Activated CD8-positive, alpha-beta T cell treated with anti-CD3 and anti-CD28 coated beads for 36 hours (primary cell): ENCODE results near the gene OR10J4. TPM values are rescaled to one million over a fixed set of nuclear protein-coding genes. Genes with fewer than 3 reads are reported as not detected.
"Not testable (repeated sequence)": the region's sequence is repeated elsewhere in the genome, so short reads cannot be mapped to it uniquely, and the experiment has no call there.

ENCODE experiments used
- ATAC-seq: fragments of 200-7000 bp; cut with Tn5 transposase; one replicate; pipeline ENCODE4 v1.10.0; 2021; ENCODE audit warnings: mild to moderate bottlenecking, moderate library complexity
- CTCF ChIA-PET: fragments of 350-600 bp; sonication (Branson Sonifier 250); formaldehyde crosslinking; loops from one replicate; lab custom pipeline; 2021; ENCODE audit warnings: antibody characterized with exemption; lab: Charles Lee
- POLR2A ChIA-PET: fragments of 350-600 bp; sonication (Branson Sonifier 250); formaldehyde crosslinking; loops from one replicate; lab custom pipeline; 2021; ENCODE audit warnings: antibody characterized with exemption; lab: Charles Lee
- DNase-seq: peaks from one replicate; pipeline ENCODE4 v3.0.0-alpha.2; 2020
- H3K27ac Mint-ChIP-seq: one replicate; pipeline ENCODE4 v1.8.0; 2021; ENCODE audit warnings: mild to moderate bottlenecking, mixed read lengths
- H3K27me3 Mint-ChIP-seq: one replicate; pipeline ENCODE4 v1.8.0; 2021; ENCODE audit warnings: mixed read lengths
- H3K36me3 Mint-ChIP-seq: one replicate; pipeline ENCODE4 v1.8.0; 2021; ENCODE audit warnings: low read depth, mixed read lengths
- H3K4me1 Mint-ChIP-seq: one replicate; pipeline ENCODE4 v1.8.0; 2021; ENCODE audit warnings: low read depth, mixed read lengths
- H3K4me3 Mint-ChIP-seq: one replicate; pipeline ENCODE4 v1.8.0; 2021; ENCODE audit warnings: mild to moderate bottlenecking, moderate library complexity, mixed read lengths
- H3K9me3 Mint-ChIP-seq: one replicate; pipeline ENCODE4 v1.8.0; 2021; ENCODE audit warnings: mixed read lengths
- intact Hi-C: fragments of 100-400 bp; cut with micrococcal nuclease; formaldehyde crosslinking; loops from one replicate; pipeline ENCODE4 v1.10.0; 2022
- total RNA-seq, 2 experiments: library from RNA; stranded (reverse); gene quantifications; one replicate each; pipeline ENCODE4 v1.2.3, GENCODE V29; 2021
- TF ChIP-seq, protein P1 (sequence below): fragments of 200-600 bp; IDR thresholded peaks from one replicate; pipeline ENCODE4 v1.8.0; 2022; ENCODE audit warnings: antibody characterized with exemption, mild to moderate bottlenecking

The OR10J4 gene
- total RNA-seq, 2 experiments from 2014 or later, result not detected

- no peak for ATAC-seq
- no peaks in the 10 kb centered on the region for H3K36me3 Mint-ChIP-seq
- TF ChIP-seq, protein P1, sequence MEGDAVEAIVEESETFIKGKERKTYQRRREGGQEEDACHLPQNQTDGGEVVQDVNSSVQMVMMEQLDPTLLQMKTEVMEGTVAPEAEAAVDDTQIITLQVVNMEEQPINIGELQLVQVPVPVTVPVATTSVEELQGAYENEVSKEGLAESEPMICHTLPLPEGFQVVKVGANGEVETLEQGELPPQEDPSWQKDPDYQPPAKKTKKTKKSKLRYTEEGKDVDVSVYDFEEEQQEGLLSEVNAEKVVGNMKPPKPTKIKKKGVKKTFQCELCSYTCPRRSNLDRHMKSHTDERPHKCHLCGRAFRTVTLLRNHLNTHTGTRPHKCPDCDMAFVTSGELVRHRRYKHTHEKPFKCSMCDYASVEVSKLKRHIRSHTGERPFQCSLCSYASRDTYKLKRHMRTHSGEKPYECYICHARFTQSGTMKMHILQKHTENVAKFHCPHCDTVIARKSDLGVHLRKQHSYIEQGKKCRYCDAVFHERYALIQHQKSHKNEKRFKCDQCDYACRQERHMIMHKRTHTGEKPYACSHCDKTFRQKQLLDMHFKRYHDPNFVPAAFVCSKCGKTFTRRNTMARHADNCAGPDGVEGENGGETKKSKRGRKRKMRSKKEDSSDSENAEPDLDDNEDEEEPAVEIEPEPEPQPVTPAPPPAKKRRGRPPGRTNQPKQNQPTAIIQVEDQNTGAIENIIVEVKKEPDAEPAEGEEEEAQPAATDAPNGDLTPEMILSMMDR, result no peak
- no peak overlapping the region for H3K4me3 Mint-ChIP-seq
- H3K27ac Mint-ChIP-seq, result no peak overlapping the region
- no peaks in the 10 kb centered on the region for H3K9me3 Mint-ChIP-seq
- no peaks in the 10 kb centered on the region for H3K4me1 Mint-ChIP-seq
- intact Hi-C loops, result no loop called here
- ChIA-PET POLR2A (no interaction called here), CTCF (interaction anchor here (1.4 kb wide), 1 partner anchor 228 kb away, joined by 3 read pairs; no protein-coding TSS in a partner anchor)
- H3K27me3 Mint-ChIP-seq, result peaks cover 24% of the 10 kb centered on the region
- DNase-seq, result no peak
These were observed 10.4 kb downstream of the OR10J4 start for GRCh38 chr1:159442428-159442827.

DNA sequence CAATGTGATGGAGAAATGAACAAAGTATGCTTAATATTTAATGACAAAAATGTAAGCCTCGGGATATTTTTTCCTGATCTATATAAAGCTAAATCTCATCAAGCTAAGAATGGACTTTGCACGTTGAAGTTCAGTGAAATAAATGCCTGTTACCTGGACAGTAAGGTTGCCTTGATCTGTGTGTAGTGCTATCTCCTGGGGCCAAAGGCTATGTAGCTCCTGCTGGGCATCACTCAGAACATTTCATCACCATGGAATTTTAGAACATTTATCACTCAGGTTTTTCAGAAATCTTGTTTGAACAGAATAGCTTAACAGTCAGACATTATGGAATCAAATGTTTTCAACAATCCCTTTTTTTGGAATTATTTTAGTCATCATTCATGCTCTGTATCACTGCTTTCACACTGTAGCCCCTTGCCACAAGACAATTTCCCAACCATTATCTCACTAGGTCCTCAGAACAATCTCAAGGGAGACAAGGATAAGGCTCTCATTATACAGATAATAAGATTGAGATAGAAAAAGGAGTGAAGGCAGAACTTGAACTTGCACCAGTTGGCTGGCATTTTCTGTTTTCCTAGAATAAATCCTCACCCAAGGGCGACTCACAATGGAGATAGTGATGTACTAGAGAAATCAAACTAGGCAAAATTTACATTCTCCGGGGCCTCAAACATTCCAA, 11.2 kb downstream of the OR10J4 start:
- POLR2A ChIA-PET, result no interaction called here
- ATAC-seq (no peak), DNase-seq (no peak)
- Mint-ChIP-seq H3K36me3 (no peaks in the 10 kb centered on the region), H3K4me3 (no peak overlapping the region), H3K27ac (no peak overlapping the region), H3K9me3 (peaks cover 3% of the 10 kb centered on the region), H3K4me1 (no peaks in the 10 kb centered on the region), H3K27me3 (peaks cover 23% of the 10 kb centered on the region)
- CTCF ChIA-PET, result no interaction called here
- intact Hi-C loops, result no loop called here
- TF ChIP-seq, protein P1, result no peak

DNA sequence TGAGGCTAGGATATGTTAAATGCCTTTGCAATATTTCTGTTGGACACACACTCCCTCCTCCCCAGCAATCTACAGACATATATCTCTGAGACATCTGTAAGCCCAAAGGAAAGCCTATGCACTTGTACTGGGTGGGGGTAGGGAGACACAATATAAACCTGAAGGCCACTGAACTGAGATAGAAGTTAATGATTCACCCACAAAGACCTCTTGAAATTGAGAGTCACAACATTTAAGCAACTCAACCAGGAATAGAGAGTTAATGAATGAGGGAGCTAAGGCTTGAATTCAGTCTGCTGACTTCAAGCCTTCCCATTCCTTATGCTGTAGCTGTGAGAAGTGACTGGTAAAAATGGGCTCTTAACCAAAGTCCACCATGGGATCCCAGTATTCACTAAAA, 12.5 kb downstream of the OR10J4 start:
- DNase-seq, result no peak
- TF ChIP-seq, protein P1, result no peak
- Mint-ChIP-seq H3K27me3 (peaks cover 23% of the 10 kb centered on the region), H3K4me1 (no peaks in the 10 kb centered on the region), H3K4me3 (no peak overlapping the region), H3K36me3 (no peaks in the 10 kb centered on the region), H3K9me3 (peaks cover 6% of the 10 kb centered on the region), H3K27ac (no peak overlapping the region)
- no peak for ATAC-seq
- POLR2A ChIA-PET, result no interaction called here
- intact Hi-C loops, result no loop called here
- CTCF ChIA-PET, result no interaction called here

DNA sequence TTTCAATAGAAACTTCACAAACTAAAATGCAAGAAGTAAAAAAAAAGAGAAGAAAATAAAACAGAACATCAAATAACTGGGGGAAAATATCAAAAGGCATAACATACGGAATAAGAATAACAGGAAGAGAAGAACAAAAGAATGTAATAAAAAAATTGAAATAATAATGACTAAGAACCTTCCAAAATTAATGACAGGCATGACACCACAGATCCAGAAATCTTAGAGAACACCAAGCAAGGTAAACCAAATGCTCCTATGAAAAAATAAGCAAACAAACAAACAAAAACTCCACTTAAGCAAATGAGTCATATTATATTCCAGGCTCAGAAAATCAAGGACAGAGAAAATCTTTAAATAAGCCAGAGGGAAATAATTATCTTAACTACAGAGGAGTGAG, 16.2 kb downstream of the OR10J4 start:
- intact Hi-C loops, result no loop called here
- H3K9me3 Mint-ChIP-seq, result peaks cover 6% of the 10 kb centered on the region
- no peak overlapping the region for H3K4me3 Mint-ChIP-seq
- CTCF ChIA-PET, result no interaction called here
- no peaks in the 10 kb centered on the region for H3K36me3 Mint-ChIP-seq
- DNase-seq, result no peak
- TF ChIP-seq, protein P1, result no peak
- POLR2A ChIA-PET, result no interaction called here
- ATAC-seq, result no peak
- no peaks in the 10 kb centered on the region for H3K4me1 Mint-ChIP-seq
- H3K27me3 Mint-ChIP-seq, result peaks cover 5% of the 10 kb centered on the region
- no peak overlapping the region for H3K27ac Mint-ChIP-seq

DNA sequence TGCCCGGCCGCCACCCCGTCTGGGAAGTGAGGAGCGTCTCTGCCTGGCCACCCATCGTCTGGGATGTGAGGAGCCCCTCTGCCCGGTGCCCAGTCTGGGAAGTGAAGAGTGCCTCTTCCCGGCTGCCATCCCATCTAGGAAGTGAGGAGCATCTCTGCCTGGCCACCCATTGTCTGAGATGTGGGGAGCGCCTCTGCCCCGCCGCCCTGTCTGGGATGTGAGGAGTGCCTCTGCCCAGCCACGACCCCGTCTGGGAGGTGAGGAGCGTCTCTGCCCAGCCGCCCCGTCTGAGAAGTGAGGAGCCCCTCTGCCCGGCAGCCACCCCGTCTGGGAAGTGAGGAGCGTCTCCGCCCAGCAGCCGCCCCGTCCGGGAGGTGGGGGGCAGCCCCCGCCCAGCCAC, 17.6 kb downstream of the OR10J4 start:
- DNase-seq, H3K4me1 Mint-ChIP-seq, intact Hi-C loops, CTCF ChIA-PET, H3K9me3 Mint-ChIP-seq, POLR2A ChIA-PET, H3K27me3 Mint-ChIP-seq, H3K36me3 Mint-ChIP-seq, H3K27ac Mint-ChIP-seq, ATAC-seq, H3K4me3 Mint-ChIP-seq: not testable (repeated sequence)
